Measurements from ENCODE around the gene CHCHD3. TPM values are rescaled to one million over a fixed set of nuclear protein-coding genes. Genes with fewer than 3 reads are reported as not detected.
"Not testable (repeated sequence)": the region's sequence is repeated elsewhere in the genome, so short reads cannot be mapped to it uniquely, and the experiment has no call there.

The CHCHD3 gene
- total RNA-seq, 1 donor from 2014 or later = 20.5 TPM

DNA sequence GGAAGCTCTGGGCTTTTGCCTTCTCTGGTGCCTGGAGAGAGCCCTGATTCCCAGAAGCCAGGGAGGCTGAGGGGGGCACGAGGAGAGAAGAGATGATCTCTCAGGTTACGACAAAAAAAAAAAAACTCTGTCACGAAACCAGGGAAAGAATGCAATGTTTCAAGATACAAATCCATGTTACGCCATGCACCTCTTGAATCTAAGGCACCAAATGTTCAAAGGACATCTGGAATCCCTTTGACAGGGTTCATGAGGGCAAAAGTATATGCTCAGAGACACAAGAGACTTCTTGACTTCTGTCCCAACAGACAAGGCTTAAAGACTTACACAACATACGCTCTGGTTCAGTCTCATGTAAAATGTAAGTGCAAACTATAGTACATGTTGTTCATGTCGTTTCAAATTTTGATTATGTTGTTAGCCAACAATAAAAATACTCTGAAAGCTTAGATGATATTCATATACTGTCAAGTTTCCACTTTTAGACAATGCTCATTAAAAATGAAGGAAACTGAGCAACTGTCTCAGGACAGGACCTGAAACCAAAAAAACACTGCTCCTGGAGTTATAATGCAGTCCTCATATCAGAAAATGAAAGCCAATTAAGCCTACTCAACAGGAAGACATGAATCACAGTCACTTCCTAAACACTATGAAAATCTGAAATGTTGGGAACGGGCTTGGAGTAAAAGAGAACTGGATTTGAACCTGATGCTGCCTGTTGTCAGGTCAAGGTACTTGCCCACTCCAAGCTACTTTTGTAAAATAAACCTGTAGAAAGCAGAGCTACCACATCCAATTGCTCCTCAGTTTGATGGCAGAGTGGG lies 72.3 kb downstream of the CHCHD3 start:
- ATAC-seq (no peak), DNase-seq (ENCODE audit: low spot score) (no peak)

DNA sequence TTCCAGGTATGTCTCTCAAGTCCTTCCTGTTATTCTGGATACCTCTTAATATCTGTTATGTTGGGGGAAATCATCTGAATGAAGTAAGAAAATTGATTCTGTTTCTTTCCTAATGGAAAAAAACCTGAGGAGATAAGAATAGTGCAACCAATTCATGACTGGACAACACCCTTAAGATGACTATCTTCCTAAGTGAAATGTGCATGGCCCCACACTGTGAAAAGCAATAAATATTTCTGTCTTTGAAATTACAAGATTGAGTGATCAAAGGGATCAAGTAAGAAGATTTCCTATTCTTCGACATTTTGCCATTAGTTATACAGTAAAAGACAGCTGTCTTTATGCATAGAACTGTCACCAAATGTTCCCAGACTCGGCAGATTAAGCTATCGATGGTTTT lies 73.9 kb downstream of the CHCHD3 start:
- no peak for DNase-seq (ENCODE audit: low spot score)
- ATAC-seq = no peak

DNA sequence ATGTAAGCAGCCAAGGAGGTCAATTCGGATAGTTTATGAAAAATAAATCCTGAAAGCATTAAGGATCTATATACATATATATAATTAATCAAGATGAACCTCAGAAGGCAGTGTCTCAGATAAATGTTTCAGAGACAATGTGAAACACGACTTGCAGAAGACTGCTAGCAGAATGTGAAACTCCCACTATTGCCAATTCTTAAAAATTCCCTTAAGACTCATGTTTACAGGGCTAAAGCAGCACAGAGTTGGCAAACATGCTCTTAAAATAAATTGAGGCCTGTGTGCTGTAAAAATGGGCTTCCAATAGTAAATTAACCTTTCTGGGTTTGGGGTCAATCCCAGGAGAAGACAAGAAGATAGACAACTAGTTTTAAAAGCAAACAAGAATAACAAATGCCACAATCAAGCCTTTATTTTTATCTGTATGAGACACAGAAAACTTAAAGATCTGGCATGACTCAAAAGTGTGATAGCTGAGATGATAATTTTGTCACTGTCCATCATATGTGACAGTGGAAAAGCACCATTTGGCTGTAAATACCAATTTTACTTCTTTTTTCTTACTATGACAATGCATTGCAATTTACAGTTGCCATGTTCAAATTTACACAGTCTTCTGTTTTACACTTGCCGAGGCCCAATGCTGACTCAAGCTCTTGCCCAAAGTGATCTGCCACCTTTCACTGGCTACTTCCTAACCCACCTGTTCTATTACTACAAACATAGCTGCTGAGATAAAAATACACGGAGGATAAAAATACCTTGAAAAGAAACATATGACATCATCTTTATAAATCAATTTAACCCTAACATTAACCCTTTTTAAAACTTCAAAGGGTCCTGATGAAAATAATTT lies 78.6 kb downstream of the CHCHD3 start:
- DNase-seq (ENCODE audit: low spot score) (no peak), ATAC-seq (no peak)

DNA sequence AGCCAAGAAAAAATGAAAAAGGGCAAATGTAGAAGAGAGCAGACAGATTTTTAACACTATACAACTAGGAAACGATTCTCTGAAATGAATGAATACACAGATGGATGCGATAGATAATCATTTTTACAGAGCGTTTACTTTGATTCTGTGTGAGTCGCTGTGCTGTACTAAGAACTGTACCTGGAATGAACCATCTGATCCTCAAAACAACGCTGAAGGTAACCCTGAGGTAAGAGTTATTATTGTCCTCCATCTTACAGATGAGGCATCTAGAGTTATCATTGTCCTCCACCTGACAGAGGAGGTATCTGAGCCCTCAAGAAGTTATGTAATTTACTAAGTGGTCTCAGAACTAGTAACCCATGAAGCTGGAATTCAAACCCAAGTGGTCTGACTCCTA lies 80.2 kb downstream of the CHCHD3 start:
- DNase-seq (ENCODE audit: low spot score) = no peak
- no peak for ATAC-seq

DNA sequence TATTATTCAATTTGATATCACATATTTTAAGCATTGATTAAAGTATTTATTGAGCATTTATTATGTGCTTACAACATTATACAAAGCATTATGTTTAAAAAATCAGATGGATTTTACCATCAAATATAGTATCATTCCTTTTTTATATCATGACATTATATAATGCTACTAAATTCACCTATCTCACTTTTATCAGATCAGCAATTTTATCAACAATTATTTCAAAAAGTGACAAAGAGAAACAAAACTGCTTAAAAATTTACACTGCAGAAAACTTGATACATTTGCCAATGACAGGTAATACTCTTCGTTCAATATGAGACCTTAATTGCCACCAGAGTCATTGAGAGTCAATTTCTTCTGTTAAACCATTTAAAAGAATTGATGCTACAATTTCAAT lies 82.0 kb downstream of the CHCHD3 start:
- no peak for ATAC-seq
- no peak for DNase-seq (ENCODE audit: low spot score)

DNA sequence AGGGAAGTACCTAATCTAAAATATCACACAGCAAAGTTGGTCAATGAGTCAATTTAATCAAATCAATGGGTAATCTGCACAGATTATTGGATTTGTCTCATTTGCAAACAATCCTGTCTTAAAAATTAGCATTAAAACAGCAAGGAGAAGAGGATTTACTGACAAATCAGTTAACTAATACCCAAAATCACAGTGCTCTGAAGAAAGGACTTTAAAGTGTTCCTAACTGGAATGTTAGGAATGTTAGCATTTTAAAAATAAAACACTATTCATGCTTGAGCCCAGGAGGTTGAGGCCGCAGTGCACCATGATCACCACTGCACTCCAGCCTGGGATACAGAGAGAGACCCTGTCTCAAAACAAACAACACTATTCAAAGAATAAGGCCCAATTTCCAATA lies 83.1 kb downstream of the CHCHD3 start:
- ATAC-seq (no peak), DNase-seq (ENCODE audit: low spot score) (no peak)

DNA sequence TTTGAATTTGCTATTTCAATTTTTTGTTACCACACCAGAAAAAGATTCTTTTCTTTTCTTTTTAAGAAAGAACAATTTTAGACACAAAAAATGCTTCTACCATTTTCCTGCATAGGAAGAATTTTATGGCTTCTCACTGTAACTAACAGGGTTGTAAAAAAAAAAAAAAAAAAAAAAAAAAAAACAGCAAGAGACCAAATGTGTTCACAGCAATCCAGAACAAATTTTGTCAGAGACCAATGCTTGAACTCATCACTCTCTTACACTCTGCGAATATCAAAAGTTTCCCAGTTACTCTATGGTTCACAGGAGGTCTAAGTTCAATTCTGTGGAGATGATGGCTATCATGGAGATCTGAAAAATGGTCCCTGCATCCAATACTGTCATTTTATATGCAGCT lies 84.4 kb downstream of the CHCHD3 start:
- no peak for DNase-seq (ENCODE audit: low spot score)
- ATAC-seq = no peak

DNA sequence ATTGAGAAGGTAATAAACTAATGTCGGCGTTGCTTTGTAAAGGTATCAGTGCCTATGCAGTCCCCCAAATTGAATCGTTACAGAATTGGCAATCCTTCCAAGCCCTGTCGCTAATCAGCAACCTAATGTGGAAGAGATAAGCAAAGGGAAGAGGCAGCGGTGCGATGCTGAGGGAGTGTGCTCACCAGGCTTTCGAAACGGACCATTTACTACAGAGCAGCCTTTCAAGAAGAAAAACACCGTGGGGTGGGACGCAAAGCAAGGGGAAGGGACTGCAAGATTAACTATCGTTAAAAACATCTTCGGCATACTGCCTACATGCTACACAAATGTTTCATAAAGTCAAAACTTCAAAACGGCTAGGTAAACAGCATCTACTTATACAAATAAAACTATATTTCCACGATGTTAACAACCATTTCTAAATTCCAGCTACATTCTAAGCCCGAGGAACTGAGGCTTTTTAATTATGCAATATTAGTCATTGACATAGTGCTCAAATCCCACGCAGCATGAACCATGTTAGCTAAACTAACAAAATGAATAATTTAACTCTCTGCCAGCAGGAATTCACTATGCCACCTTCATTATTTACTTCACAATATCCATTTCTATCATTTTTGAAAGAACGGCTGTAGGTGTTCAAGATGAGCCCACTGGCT lies 85.2 kb downstream of the CHCHD3 start:
- DNase-seq (ENCODE audit: low spot score) = no peak
- no peak for ATAC-seq

DNA sequence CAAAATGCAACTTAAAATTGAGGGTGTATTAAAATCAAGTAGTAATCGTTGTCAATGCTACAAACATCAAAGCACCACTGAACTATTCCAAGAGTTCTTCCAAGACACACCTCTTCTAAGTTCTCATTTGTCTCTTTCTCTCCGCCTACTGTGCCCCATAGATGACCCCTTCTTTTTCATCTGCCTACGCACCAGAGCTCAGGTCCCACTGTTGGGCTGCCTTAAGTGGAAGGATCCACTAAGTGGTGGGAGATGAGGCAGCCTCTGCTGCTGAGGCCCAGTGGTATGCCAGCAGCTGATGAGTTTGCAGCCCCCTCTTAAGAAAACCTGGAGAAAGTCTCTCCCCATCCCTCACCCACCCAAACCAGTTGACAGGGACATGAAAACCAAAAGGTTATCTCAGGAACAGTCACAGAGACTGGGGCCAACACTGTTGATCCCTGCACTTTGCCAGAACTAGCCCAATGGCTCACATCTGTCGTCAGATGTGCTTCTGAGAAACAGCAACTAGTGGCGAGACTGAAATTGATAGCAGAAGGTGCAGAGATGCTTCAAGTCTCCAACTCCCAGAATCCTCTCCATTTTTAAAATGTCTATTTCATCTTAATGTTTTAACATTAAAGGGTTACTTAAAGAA lies 88.4 kb downstream of the CHCHD3 start:
- DNase-seq (ENCODE audit: low spot score) (no peak), ATAC-seq (no peak)

DNA sequence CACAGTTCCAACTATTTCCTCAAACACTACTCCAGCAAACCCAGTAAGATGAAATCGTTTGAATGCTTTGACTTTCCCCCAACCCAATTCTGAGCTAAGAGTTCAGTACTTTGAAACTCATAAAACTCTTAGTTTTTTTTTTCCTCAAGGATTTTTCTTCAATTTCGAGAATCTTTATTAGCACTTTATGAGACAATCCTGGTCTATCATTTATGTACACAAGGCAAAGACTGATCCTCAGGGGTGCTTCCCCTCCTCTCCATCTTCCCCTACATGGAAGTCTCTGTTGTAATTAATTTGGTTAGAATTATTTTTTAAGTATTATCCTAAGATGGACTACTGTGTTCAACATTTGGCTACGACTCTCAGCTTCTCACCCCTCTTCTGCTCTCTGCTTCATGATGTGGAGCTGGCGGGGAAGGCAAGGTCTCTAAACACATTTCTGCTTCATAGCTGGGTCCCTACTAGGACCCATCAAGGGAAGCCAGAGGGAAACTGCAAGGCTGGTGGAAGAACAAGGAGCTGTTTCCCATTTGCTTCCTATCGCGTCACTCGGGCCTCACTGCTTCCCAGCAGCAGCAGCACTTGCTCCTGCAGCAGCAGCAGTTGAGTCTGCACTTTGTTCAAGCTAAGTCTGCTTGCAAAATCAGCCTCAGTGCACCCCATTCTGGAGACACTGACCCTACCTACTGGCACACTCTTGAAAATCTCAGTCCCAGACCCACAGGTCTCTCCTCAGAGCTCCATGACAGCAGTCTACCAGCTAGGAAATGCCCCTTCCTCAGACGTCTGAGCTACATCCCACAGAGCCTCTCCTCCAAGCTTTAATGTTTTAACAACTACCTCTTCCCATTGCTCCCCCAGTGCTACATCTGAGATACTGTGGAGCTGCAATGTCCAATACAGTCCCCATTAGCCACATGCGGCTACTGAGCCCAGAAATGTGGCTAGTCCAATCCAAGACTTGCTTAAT lies 90.0 kb downstream of the CHCHD3 start:
- DNase-seq (ENCODE audit: low spot score) (no peak), ATAC-seq (no peak)

DNA sequence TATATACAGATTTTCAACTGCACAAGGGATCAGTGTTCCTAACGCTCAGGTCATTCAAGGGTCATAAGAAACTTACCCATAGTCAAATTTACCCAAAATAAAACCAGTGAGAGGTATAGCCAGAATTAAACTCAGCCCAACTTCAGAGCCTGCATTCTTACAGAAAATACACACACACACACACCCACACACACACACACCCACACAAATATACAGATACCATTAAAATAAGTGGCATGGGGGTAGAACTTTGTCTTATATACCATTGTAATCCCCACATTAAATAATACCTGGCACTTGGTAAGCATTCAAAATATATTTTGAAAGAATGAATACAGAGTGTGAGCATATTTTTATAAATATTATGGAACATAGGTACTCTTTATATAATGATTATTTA lies 93.8 kb downstream of the CHCHD3 start:
- ATAC-seq (no peak), DNase-seq (ENCODE audit: low spot score) (no peak)

DNA sequence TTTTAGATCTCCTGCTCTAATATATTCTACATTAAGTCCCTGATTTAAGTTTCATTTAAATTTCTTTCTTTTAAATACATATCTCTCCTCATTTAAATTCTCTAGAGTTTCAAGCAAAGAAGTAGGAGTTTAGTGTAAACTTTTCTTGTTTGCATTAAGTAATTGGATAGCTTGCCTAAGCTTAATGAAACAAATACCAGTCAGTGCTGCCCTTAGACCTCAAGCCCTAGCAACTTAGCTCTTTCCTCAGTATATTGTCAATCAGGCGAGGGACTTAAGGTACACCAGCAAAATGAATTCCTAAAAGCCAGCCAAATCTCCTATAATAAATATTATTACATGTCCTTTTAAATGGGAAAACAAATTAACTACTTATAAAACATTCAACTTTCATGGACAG lies 101.5 kb downstream of the CHCHD3 start:
- ATAC-seq (no peak), DNase-seq (ENCODE audit: low spot score) (no peak)

DNA sequence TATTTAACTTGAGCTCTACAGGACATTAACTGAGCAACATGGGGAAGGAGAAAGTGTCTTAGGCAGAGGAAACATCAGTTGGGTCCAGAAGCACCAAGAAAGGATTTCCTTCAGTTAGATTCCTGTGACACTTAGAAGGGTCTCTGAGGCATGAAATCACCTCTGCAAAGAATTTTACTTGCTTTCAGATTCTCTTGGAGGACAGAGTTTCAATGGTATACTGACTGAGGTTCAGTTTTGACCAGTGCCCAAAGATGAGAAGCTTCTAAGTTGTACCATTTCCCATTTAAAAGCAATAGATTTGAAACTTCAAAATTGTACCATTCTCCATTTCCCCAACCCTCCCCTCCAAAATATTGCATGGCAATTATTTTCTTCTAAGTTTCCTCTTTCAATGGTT lies 102.4 kb downstream of the CHCHD3 start:
- DNase-seq (ENCODE audit: low spot score) = no peak
- ATAC-seq = no peak

DNA sequence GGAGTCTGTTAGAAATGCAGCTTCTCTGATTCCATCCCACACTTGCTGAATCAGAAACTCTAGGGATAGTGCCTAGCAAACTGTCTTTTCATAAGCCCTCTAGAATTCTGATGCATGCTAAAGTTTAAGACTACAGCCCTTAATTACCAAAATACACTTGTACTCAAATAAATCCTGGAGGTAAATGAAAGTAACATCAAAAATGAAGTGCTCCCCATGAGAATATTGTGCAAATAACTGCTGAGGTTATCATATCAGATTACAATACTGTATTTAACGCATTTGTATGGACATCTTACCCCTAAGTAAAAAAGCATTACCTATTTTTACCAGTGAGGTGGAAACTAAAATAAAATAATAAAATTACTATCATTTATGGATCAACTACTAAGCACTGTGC lies 104.7 kb downstream of the CHCHD3 start:
- ATAC-seq = no peak

DNA sequence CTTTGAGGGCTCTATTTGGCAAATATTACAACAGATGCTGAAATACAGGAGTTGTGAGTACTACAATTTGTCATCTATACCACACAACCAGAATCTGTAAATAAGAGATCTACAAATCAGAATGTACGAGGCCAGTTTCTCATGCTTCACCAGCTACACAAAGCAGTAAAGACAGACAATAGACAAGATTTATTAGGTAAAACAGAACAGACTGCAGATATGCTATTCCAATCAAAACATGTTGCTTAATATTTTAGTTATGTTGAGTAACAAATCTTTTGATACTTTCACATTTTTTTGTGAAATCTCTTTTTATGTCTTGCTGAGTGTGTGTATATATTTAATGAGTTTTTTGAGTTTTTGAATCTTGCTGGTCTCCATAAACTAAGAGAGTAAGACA lies 109.1 kb downstream of the CHCHD3 start:
- DNase-seq (ENCODE audit: low spot score) = no peak
- no peak for ATAC-seq

More for the DNA sequence above, 104.7 kb downstream of the CHCHD3 start:
- DNase-seq (ENCODE audit: low spot score) = no peak

DNA sequence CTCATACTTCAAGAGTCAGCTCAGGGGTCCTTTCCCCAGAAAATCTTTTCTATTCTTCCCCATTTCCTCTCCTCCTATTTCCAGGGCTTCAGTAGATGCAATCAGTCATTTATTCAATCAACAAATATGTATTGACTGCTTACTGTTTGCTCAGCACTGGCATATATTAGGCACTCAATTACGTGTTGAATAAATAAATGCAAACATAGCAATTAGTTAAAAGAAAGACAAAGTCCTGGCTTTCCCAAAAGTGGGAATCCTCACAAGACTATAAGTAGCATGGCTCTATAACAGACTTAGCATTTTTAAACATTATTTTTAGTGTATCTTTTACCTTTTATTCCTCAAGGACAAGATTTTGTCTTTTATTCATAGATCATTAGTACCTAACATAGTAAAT lies 111.6 kb downstream of the CHCHD3 start:
- ATAC-seq (no peak), DNase-seq (ENCODE audit: low spot score) (no peak)

DNA sequence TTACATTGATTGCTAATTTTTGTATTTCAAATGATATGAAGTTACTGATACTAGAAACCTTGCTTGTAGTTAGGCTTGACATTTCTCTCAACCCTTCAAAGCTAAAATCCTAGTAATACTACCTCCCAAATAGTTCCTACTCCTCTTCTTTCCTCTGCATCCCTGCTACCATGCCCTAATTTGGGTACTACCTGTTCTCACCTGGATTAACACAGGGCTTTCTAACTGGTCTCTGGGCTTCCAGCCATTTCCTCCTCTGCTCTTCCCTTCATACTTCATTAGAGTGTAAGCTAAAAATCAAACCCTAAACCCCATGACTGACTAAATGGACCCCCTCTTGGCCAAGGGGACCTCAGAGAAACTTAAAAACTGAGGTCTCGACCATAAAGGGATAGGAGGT lies 112.4 kb downstream of the CHCHD3 start:
- DNase-seq (ENCODE audit: low spot score) = no peak
- ATAC-seq = no peak

DNA sequence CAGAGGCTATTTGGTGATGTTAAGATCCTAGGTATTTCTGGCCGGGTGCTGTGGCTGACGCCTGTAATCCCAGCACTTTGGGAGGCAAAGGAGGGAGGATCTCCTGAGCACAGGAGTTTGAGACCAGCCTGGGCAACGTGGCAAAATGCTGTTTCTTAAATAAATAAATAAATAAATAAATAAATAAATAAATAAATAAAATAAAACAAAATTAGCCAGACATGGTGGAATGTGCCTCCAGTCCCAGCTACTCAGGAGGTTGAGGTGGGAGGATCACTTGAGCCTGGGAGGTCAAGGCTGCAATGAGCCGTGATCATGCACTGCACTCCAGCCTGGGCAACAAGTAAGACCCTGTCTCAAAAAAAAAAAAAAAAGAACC lies 114.4 kb downstream of the CHCHD3 start:
- not testable (repeated sequence) for DNase-seq (ENCODE audit: low spot score); ATAC-seq

DNA sequence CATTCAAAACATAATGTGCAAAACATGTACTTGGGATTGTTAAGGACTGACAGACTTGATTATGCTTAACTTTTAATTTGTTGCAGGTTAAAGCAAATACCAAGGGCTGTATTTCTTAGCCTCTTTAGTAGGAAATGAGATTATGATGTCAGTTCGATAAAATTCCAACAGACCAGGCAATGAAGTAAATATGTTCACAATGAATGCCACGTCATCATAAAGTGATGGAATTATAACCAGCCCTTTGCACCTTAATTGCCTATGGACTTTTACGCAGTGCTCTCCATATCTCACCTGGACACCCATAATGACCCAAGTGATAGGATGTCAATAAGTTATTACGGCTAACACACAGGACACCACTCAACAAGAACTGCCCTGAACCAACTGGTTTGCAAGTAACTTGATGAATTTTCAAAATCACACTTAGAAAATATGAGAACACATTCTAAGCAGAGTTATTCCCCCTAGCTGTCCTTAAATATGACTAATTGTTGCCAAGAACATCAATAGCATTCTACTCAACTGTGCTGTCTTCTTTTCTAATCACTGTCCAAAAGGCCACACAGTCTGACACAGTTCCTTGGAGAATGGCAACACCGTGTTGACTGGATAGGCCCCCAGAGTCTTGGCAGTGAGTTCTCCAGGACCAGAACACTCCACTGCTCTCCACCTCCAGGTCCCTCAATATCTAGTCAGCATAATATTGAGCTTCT lies 115.0 kb downstream of the CHCHD3 start:
- DNase-seq (ENCODE audit: low spot score) (no peak), ATAC-seq (no peak)

Data from left lobe of liver (tissue), 2 donors.